Anterior cingulate cortex (tissue), 58 donors: ENCODE results near the gene RAB6C.
"Not testable (repeated sequence)": the region's sequence is repeated elsewhere in the genome, so short reads cannot be mapped to it uniquely, and the experiment has no call there.

Experiments
- DNase-seq, 58 donors: peaks; one replicate each; lab custom pipeline; 2025; lab: John Stamatoyannopoulos, UW

Gene RAB6C

GRCh38 chr2:129979629-129980155 is at the start of gene RAB6C:
RAB6C (plus strand) TSS chr2:129979666; CDS start chr2:129980116, 450 bp downstream.
- DNase-seq = peak in 41 of 58 donors; percentile 11 to 69 (median 34)

- no peak for DNase-seq
These were observed 49.0 kb upstream of the RAB6C start for GRCh38 chr2:129930451-129930850.

GRCh38 chr2:129933387-129933786 is 46.1 kb upstream of the RAB6C start:
- not testable (repeated sequence) for DNase-seq

- no peak for DNase-seq
These were observed 45.2 kb upstream of the RAB6C start for GRCh38 chr2:129934044-129934822.

GRCh38 chr2:129935118-129935517 is 44.3 kb upstream of the RAB6C start:
- no peak for DNase-seq

GRCh38 chr2:129936334-129936934 is 43.0 kb upstream of the RAB6C start:
- peak in 10 of 58 donors; percentile 15 to 80 (median 50) for DNase-seq

- DNase-seq = peak in 6 of 58 donors; percentile 33 to 69 (median 42)
These were observed 40.5 kb upstream of the RAB6C start for GRCh38 chr2:129938850-129939471.

GRCh38 chr2:129943456-129943855 is 36.0 kb upstream of the RAB6C start:
- DNase-seq = not testable (repeated sequence)

GRCh38 chr2:129945557-129945956 is 33.9 kb upstream of the RAB6C start:
- no peak for DNase-seq

GRCh38 chr2:129947712-129948111 is 31.8 kb upstream of the RAB6C start:
- DNase-seq = not testable (repeated sequence)

- not testable (repeated sequence) for DNase-seq
These were observed 23.3 kb upstream of the RAB6C start for GRCh38 chr2:129956171-129956570.

GRCh38 chr2:129957891-129958290 is 21.6 kb upstream of the RAB6C start:
- DNase-seq = no peak

- not testable (repeated sequence) for DNase-seq
These were observed 20.7 kb upstream of the RAB6C start for GRCh38 chr2:129958736-129959135.

- not testable (repeated sequence) for DNase-seq
These were observed 10.9 kb upstream of the RAB6C start for GRCh38 chr2:129968605-129969004.

- DNase-seq = peak in 2 of 58 donors; percentile 20 to 40
These were observed 4.3 kb upstream of the RAB6C start for GRCh38 chr2:129975016-129975774.

- not testable (repeated sequence) for DNase-seq
These were observed 2.5 kb upstream of the RAB6C start for GRCh38 chr2:129976969-129977368.

- DNase-seq = no peak
These were observed 1.5 kb upstream of the RAB6C start for GRCh38 chr2:129977986-129978385.

GRCh38 chr2:129980246-129980645 is 780 bp downstream of the RAB6C start:
- DNase-seq = peak in 2 of 58 donors; percentile 16 to 70

GRCh38 chr2:129981689-129982088 is 2.2 kb downstream of the RAB6C start:
- not testable (repeated sequence) for DNase-seq

GRCh38 chr2:129984426-129984825 is 5.0 kb downstream of the RAB6C start:
- DNase-seq = peak in 1 of 58 donors; percentile 49
